Fibroblast of the aortic adventitia (primary cell): Measurements from ENCODE around the gene FAM168B. TPM values are rescaled to one million over a fixed set of nuclear protein-coding genes. Genes with fewer than 3 reads are reported as not detected.

ENCODE experiments used
- DNase-seq: peaks from one replicate; pipeline ENCODE4 v3.0.0-alpha.2; 2010; ENCODE audit warnings: low read depth
- H3K4me3 ChIP-seq: 2 replicates; pipeline ENCODE4 v1.5.1; 2011; ENCODE audit warnings: low read depth, mild to moderate bottlenecking, control low read depth, low read length, moderate library complexity
- total RNA-seq: library from RNA; depleted of rRNA; stranded (reverse); fragments of >200 nt; gene quantifications from 2 replicates; pipeline ENCODE4 v1.2.3, GENCODE V29; 2012; ENCODE audit warnings: low replicate concordance
- TF ChIP-seq, protein P1 (sequence below): IDR thresholded peaks from 2 replicates; pipeline ENCODE4 v1.5.1; 2011; ENCODE audit warnings: mild to moderate bottlenecking, low read length, control low read depth, inconsistent platforms; ENCODE audit not compliant: insufficient read depth

FAM168B gene
- total RNA-seq, 1 donor, result 114 TPM

DNA sequence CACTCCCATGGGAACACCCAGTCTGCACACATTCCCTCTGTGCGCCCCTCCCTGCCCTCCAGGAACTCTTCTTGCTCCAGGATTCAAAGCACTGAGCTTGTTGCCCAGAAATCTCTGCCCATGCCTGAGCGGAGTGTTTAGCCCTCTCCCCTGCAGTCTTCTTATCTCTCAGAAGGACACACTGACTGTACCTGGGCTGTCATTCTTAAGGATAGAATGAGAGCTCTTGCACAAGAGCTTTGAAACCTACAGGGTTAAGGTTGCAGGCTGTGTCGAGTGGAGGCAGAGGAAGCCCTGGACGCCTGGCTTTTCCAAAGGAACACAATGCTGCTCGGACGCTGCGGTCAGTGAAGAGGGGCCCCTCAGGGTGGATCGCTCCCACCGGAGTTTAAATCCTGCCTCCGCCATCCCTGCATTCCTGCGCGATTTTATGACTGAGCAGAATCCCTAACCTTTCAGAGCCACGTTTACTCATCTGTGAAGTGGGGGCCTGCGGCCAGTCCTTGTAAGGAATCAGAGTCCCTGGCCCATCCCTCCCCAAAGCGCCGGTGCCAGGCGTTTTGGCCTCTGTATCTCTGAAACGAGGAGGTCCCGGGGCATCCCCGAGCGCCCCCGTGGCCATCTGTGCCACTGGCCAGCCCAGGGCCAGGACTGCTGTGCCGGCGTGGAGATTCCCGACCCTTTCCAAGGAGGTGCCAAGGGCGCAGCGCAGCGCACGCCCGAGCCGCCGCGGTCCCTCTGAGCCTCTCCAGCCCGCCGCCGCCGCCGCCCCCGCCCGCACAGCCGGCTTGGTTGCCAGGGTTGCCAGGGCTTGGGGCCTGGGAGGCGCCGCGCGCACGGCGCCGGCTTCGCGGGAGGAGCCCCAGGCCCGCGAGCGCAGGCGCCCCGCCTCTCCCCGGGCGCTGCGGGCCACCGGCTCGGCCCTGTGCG lies 58.9 kb downstream of the FAM168B start:
- H3K4me3 ChIP-seq, result peak overlapping the region; percentile 47
- peak; percentile 7 for DNase-seq
- TF ChIP-seq, protein P1, sequence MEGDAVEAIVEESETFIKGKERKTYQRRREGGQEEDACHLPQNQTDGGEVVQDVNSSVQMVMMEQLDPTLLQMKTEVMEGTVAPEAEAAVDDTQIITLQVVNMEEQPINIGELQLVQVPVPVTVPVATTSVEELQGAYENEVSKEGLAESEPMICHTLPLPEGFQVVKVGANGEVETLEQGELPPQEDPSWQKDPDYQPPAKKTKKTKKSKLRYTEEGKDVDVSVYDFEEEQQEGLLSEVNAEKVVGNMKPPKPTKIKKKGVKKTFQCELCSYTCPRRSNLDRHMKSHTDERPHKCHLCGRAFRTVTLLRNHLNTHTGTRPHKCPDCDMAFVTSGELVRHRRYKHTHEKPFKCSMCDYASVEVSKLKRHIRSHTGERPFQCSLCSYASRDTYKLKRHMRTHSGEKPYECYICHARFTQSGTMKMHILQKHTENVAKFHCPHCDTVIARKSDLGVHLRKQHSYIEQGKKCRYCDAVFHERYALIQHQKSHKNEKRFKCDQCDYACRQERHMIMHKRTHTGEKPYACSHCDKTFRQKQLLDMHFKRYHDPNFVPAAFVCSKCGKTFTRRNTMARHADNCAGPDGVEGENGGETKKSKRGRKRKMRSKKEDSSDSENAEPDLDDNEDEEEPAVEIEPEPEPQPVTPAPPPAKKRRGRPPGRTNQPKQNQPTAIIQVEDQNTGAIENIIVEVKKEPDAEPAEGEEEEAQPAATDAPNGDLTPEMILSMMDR, result no peak

DNA sequence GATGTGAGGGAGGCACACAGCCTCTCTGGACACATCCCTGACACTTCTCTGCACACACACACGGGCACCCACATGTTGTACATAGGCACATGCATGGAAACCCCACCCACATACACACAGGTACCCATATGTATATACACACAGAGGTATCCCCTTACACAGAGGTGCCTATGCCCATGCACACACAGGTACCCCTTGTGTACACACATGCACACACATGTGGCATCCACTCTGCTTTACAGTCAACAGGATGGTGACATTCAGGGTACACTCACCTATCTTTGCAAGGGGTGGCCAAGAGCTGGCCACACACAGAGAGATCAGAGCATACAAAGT lies 59.5 kb downstream of the FAM168B start:
- TF ChIP-seq, protein P1, result no peak
- no peak overlapping the region for H3K4me3 ChIP-seq
- no peak for DNase-seq

DNA sequence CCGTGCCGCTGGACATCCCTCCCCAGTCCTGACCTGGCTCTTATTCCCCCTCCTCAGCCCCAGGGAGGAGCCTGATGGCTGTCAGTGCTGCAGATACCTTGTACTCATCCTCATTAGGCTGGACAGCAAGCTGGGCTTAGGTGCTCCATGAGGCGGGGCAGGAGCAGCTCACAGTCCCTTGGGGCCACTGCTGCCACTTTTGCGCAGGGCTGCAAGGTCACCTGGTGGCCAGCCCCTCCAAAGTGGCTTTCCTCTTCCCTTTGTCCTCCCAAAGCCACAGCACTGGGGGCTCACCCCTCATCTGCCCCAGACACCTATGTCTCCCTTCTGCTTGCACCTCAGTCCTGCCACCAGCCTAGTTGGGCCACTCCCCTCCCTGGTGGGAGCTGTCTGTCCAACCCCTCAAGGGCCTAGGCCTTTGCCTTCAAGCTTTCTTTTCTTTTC lies 60.8 kb downstream of the FAM168B start:
- DNase-seq, result no peak
- no peak overlapping the region for H3K4me3 ChIP-seq
- TF ChIP-seq, protein P1, result no peak

DNA sequence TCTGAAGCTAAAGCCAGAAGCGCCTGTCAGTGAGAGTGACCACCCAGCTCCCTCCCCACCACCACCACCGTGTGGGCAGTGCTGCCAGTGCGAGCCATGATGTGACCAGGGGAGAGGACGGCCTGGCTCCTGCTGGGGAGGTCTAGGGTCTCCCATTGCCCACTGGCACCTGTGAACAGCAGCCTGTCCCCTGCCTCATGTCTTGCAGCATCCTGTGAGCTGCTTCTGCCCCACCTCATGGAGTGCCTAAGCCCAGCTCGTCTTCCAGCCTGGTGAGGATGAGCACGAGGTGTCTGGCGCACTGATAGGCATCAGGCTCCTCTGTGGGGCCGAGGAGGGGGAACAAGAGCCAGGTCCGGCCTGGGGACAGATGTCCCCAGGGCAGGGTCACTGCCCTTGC lies 61.4 kb downstream of the FAM168B start:
- DNase-seq, result no peak

DNA sequence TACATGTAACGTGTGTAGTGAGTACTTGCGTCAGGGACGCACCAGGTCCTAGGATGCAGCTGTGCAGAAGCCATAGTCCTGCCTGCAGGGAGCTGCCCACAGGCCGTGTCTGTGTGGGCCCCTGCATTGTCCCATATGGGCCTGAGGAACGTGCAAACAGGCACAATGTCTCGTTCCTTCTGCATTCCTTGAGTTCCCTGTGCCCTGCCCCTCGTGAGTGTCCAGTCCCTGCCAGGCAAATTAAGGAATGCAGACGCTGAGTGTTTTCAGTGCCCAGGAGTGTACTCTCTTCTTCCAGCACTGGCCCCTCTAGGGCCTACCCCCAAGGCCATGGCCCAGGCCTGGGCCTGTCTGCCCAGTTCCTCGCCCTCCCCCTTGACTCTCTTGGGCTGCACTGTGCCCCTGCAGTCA lies 61.8 kb downstream of the FAM168B start:
- TF ChIP-seq, protein P1, result no peak
- H3K4me3 ChIP-seq, result no peak overlapping the region
- DNase-seq, result no peak

More for the DNA sequence above, 61.4 kb downstream of the FAM168B start:
- no peak overlapping the region for H3K4me3 ChIP-seq
- TF ChIP-seq, protein P1, result no peak

DNA sequence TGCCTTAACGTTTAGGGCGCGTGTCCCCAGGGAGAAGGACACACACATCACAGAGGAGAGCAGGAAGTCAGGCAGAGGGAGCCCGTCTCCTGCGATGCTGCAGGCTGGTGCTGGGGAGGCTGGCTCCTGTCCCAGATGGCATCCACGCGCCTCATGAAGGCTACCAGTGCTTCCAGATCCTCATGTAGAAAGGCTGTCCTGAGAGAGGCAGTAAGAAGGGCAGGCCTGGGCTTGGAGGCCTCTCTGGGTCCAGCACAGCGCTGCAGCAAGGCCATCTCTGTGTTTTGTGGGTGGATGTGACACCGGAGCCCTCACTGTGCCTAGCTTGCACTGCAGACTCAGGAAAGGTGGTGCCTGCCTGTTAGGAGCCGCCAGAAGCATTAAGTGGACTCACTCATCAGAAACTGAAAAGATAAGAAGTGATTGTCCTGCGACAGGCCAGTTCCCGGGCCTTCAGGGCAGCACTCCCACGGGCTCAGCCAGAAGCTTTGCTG lies 62.7 kb downstream of the FAM168B start:
- no peak overlapping the region for H3K4me3 ChIP-seq
- DNase-seq, result no peak
- TF ChIP-seq, protein P1, result no peak
